ENCODE measurements around the gene NREP. TPM values are rescaled to one million over a fixed set of nuclear protein-coding genes. Genes with fewer than 3 reads are reported as not detected.

Gene NREP
- 27.3 and 49.4 TPM in 2 replicates for total RNA-seq

GRCh38 chr5:111756581-111757354 is at the start of gene NREP:
TSS of gene NREP (minus strand) at chr5:111757194. CDS start at chr5:111755772, 1,422 bp downstream.

Other genes starting within 250 kb of the NREP start
- gene STARD4, start 244.7 kb downstream of the NREP start, total RNA-seq = 12.5 and 24.1 TPM in 2 replicates